Measurements from ENCODE around the gene ADARB2.
"Not testable (repeated sequence)": the region's sequence is repeated elsewhere in the genome, so short reads cannot be mapped to it uniquely, and the experiment has no call there.

Gene ADARB2

DNA sequence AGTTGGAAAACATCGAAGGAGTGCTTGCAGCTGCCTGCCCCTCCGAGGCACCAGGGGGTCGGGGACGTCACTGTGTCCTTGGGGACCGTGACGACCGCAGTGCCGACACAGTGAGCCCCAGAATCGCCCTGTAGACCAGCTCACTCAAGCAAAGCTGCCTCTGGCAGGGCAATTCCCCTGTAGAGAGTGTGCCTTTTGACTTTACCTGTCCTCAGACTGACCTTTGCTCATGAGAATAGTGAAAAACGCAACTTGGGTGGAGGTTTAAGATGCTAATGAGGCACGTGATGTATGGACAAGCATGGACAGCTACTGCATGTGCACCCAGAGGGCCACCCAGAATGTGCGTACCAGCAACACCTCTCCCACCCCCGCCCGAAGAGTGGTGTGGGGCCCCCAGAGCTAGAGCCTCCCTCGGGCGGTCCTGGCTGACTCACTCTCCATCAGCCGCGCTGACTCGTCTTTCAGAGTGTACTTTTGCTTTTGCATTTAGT lies 271.9 kb downstream of the ADARB2 start:
- DNase-seq (ENCODE audit: low spot score), result no peak
- peaks cover 10% of the 10 kb centered on the region for H3K27me3 ChIP-seq (ENCODE audit: insufficient read depth, poor library complexity, severe bottlenecking)
- ATAC-seq (ENCODE audit: low read depth), result peak; percentile 77
- no peaks in the 10 kb centered on the region for H3K36me3 ChIP-seq (ENCODE audit: low read depth)
- H3K27ac ChIP-seq (ENCODE audit: poor library complexity, severe bottlenecking), result no peak overlapping the region
- H3K4me1 ChIP-seq (ENCODE audit: insufficient read depth, poor library complexity, severe bottlenecking), result no peaks in the 10 kb centered on the region
- TF ChIP-seq, protein P1, sequence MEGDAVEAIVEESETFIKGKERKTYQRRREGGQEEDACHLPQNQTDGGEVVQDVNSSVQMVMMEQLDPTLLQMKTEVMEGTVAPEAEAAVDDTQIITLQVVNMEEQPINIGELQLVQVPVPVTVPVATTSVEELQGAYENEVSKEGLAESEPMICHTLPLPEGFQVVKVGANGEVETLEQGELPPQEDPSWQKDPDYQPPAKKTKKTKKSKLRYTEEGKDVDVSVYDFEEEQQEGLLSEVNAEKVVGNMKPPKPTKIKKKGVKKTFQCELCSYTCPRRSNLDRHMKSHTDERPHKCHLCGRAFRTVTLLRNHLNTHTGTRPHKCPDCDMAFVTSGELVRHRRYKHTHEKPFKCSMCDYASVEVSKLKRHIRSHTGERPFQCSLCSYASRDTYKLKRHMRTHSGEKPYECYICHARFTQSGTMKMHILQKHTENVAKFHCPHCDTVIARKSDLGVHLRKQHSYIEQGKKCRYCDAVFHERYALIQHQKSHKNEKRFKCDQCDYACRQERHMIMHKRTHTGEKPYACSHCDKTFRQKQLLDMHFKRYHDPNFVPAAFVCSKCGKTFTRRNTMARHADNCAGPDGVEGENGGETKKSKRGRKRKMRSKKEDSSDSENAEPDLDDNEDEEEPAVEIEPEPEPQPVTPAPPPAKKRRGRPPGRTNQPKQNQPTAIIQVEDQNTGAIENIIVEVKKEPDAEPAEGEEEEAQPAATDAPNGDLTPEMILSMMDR (IDR thresholded peaks at IDR 0.05; ENCODE audit: poor library complexity, severe bottlenecking), result no peak
- no peak overlapping the region for H3K4me3 ChIP-seq (ENCODE audit: severe bottlenecking)
- no peaks in the 10 kb centered on the region for H3K9me3 ChIP-seq (ENCODE audit: severe bottlenecking)

DNA sequence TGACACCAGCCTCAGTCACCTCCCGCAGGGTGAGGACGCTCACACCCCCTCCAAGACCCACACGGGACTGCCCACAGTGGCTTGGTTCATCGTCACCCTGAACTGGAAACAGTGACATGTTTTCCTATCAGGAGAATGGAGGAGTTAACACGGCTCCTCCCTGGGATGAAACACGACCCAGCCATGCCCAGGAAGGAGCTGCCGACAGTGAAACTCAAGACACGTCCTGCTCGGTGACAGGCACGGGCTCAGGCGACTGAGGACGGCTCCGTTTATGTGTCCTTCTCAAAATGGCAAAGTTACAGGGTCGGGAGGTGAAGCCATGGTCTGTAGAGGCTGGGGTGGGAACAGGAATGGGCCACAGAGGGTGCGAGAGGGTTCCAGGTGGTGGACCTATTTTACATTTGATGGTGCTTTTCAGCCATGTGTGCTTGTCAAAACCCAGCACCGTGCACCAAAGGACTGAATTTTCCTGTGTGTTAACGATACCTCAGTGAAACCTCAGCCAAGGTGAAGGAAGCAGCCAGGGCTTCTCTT lies 272.4 kb downstream of the ADARB2 start:
- TF ChIP-seq, protein P1 (IDR thresholded peaks at IDR 0.05; ENCODE audit: poor library complexity, severe bottlenecking), result no peak
- Histone ChIP-seq H3K27me3 (ENCODE audit: insufficient read depth, poor library complexity, severe bottlenecking) (peaks cover 10% of the 10 kb centered on the region), H3K4me3 (ENCODE audit: severe bottlenecking) (no peak overlapping the region), H3K36me3 (ENCODE audit: low read depth) (no peaks in the 10 kb centered on the region), H3K27ac (ENCODE audit: poor library complexity, severe bottlenecking) (no peak overlapping the region), H3K9me3 (ENCODE audit: severe bottlenecking) (no peaks in the 10 kb centered on the region), H3K4me1 (ENCODE audit: insufficient read depth, poor library complexity, severe bottlenecking) (no peaks in the 10 kb centered on the region)
- DNase-seq (ENCODE audit: low spot score) (no peak), ATAC-seq (ENCODE audit: low read depth) (peak; percentile 26; the same call in 2 of the 3 replicates)

DNA sequence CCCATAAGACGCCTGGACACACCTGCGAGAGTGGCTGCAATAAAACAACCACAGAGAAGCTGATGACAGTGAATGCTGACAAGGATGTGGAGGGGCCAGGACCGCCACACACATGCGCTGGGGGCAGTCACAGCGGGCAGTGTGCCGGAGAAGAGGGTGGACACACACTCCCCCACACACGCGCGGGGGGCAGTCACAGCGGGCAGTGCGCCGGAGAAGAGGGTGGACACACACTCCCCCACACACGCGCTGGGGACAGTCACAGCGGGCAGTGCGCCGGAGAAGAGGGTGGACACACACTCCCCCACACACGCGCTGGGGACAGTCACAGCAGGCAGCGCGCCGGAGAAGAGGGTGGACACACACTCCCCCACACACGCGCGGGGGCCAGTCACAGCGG lies 273.4 kb downstream of the ADARB2 start:
- H3K36me3 ChIP-seq (ENCODE audit: low read depth); DNase-seq (ENCODE audit: low spot score); H3K9me3 ChIP-seq (ENCODE audit: severe bottlenecking); H3K27ac ChIP-seq (ENCODE audit: poor library complexity, severe bottlenecking); H3K4me1 ChIP-seq (ENCODE audit: insufficient read depth, poor library complexity, severe bottlenecking); H3K4me3 ChIP-seq (ENCODE audit: severe bottlenecking); ATAC-seq (ENCODE audit: low read depth): not testable (repeated sequence)
- peaks cover 10% of the 10 kb centered on the region for H3K27me3 ChIP-seq (ENCODE audit: insufficient read depth, poor library complexity, severe bottlenecking)

DNA sequence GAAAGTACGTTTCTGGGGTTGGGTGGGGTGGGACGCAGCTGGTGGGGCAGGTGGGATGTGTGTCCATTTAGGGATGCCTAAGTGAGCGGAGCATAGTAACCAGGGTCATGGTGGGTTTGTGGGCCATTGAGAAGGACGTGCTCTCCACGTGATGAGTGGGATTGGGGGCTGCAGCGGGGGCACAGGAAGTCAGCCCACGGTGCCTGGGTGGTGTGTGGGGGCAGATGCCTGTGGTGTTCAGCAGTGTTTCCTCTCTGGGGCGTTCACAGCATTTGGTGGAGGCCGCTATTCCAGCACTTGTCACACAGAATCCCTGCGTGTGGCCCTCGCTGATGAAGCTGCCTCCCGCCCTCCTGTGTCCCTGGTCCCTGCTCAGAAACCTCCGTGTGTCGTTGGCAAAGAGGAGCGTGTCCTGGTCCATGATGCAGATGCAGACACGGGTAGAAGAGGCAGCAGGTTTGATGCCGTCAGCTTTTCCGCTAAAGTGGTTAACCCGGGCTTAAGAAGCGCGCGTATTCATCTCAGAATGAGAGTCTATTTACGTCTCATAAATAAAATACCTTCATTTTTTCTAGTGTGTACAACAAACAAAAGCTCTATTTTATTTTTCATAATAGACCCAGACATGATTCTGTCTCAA lies 274.2 kb downstream of the ADARB2 start:
- Histone ChIP-seq H3K4me1 (ENCODE audit: insufficient read depth, poor library complexity, severe bottlenecking) (no peaks in the 10 kb centered on the region), H3K9me3 (ENCODE audit: severe bottlenecking) (no peaks in the 10 kb centered on the region), H3K36me3 (ENCODE audit: low read depth) (no peaks in the 10 kb centered on the region), H3K27ac (ENCODE audit: poor library complexity, severe bottlenecking) (no peak overlapping the region), H3K4me3 (ENCODE audit: severe bottlenecking) (no peak overlapping the region), H3K27me3 (ENCODE audit: insufficient read depth, poor library complexity, severe bottlenecking) (peaks cover 10% of the 10 kb centered on the region)
- DNase-seq (ENCODE audit: low spot score) (no peak), ATAC-seq (ENCODE audit: low read depth) (no peak)
- TF ChIP-seq, protein P1 (IDR thresholded peaks at IDR 0.05; ENCODE audit: poor library complexity, severe bottlenecking), result no peak

DNA sequence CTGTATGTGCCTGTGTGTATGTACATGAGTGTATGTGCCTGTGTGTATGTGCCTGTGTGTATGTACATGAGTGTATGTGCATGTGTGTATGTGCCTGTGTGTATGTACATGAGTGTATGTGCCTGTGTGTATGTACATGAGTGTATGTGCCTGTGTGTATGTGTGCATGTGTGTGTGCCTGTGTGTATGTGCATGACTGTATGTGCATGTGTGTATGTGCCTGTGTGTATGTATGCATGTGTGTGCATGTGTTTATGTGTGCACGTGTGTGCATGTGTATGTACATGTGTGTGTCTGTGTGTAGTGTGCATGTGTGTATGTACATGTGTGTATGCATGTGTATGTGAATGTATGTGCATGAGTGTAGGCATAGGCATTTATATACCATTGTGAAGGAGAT lies 274.8 kb downstream of the ADARB2 start:
- no peak for ATAC-seq (ENCODE audit: low read depth)
- no peak overlapping the region for H3K27ac ChIP-seq (ENCODE audit: poor library complexity, severe bottlenecking)

More for the DNA sequence above, 274.8 kb downstream of the ADARB2 start:
- TF ChIP-seq, protein P1 (IDR thresholded peaks at IDR 0.05; ENCODE audit: poor library complexity, severe bottlenecking), result no peak
- Histone ChIP-seq H3K4me1 (ENCODE audit: insufficient read depth, poor library complexity, severe bottlenecking) (no peaks in the 10 kb centered on the region), H3K36me3 (ENCODE audit: low read depth) (no peaks in the 10 kb centered on the region), H3K4me3 (ENCODE audit: severe bottlenecking) (no peak overlapping the region), H3K9me3 (ENCODE audit: severe bottlenecking) (no peaks in the 10 kb centered on the region), H3K27me3 (ENCODE audit: insufficient read depth, poor library complexity, severe bottlenecking) (peaks cover 10% of the 10 kb centered on the region)
- no peak for DNase-seq (ENCODE audit: low spot score)

All from RWPE2 (cell line).